BJ (cell line): ENCODE measurements around the gene CABP7. TPM values are rescaled to one million over a fixed set of nuclear protein-coding genes. Genes with fewer than 3 reads are reported as not detected.

Source experiments
- CTCF ChIA-PET: fragments of 350-600 bp; formaldehyde crosslinking; extraction: SDS; loops from one replicate; lab custom pipeline; 2021; ENCODE audit warnings: antibody characterized with exemption, inconsistent platforms; lab: Yijun Ruan, JAX
- POLR2A ChIA-PET: fragments of 300-600 bp; sonication (Branson Sonifier 250); formaldehyde crosslinking; extraction: SDS; loops from one replicate; lab custom pipeline; 2021; ENCODE audit warnings: antibody characterized with exemption; lab: Charles Lee
- DNase-seq: peaks from one replicate; pipeline ENCODE4 v3.0.0-alpha.2; 2011; ENCODE audit warnings: low read depth
- H3K27me3 ChIP-seq: 2 replicates; pipeline ENCODE4 v1.6.0; 2011; ENCODE audit warnings: low read length; ENCODE audit not compliant: control insufficient read depth, insufficient read depth
- H3K36me3 ChIP-seq: 2 replicates; pipeline ENCODE4 v1.5.1; 2011; ENCODE audit warnings: low read length; ENCODE audit not compliant: control insufficient read depth, insufficient read depth
- H3K4me3 ChIP-seq: 2 replicates; pipeline ENCODE4 v1.5.1; 2011; ENCODE audit warnings: low read depth, mild to moderate bottlenecking, control low read depth, low read length
- polyA minus RNA-seq: library from RNA; depleted of rRNA, polyadenylated mRNA; stranded (reverse); fragments of >200 nt; gene quantifications from 2 replicates; pipeline ENCODE4 v1.2.3, GENCODE V29; 2011; rRNA and poly(A)+ RNA removed
- polyA plus RNA-seq: library from polyadenylated mRNA; depleted of rRNA; stranded (reverse); fragments of >200 nt; gene quantifications from 2 replicates; pipeline ENCODE4 v1.2.3, GENCODE V29; 2011; rRNA removed
- TF ChIP-seq, protein P1 (sequence below): IDR thresholded peaks from 2 replicates; pipeline ENCODE4 v1.5.1; 2011; ENCODE audit warnings: low read depth, mild to moderate bottlenecking, control low read depth, inconsistent platforms, low read length, moderate library complexity; ENCODE audit not compliant: insufficient read depth

CABP7 gene
- 0.02 TPM in 1 of 2 replicates, not detected in the other for polyA plus RNA-seq
- polyA minus RNA-seq = not detected in 2 replicates

DNA sequence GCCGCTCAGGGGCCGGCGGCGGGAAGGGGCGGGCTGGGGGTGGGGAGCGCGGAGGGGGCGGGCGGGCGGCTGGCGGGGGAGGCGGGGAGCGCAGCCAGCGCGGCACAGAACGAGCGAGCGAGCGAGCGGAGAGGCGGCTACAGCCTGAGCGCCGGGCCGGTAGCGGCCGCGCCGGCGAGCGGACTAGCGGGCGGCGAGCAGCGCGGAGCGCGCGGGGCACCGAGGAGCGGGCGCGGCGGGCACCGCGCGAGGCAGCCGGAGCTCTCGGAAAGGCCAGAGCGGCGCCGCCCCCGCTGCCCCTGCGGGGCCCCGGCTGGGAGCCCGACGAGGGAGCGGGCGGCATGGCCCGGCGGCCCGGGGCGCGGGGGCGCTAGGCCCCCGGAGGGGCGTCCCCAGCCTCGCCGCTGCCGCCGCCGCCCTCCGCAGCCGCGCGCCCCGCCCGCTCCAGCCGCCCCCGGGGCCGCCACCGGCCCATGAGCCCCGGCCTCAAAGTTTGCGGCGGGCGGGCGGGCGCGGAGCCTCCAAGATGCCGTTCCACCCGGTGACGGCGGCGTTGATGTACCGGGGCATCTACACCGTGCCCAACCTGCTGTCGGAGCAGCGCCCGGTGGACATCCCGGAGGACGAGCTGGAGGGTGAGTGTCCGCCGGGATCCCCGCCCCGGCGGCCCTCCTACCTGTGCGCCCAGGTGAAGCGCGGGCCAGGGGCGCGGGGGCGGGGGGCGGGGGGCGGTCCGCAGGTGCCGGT lies at the start of gene CABP7:
TSS of gene CABP7 (plus strand) at position 105 of the 747 bp plus-strand sequence. CDS start at position 527, 422 bp downstream.
- CTCF ChIA-PET = no interaction called here
- TF ChIP-seq, protein P1, sequence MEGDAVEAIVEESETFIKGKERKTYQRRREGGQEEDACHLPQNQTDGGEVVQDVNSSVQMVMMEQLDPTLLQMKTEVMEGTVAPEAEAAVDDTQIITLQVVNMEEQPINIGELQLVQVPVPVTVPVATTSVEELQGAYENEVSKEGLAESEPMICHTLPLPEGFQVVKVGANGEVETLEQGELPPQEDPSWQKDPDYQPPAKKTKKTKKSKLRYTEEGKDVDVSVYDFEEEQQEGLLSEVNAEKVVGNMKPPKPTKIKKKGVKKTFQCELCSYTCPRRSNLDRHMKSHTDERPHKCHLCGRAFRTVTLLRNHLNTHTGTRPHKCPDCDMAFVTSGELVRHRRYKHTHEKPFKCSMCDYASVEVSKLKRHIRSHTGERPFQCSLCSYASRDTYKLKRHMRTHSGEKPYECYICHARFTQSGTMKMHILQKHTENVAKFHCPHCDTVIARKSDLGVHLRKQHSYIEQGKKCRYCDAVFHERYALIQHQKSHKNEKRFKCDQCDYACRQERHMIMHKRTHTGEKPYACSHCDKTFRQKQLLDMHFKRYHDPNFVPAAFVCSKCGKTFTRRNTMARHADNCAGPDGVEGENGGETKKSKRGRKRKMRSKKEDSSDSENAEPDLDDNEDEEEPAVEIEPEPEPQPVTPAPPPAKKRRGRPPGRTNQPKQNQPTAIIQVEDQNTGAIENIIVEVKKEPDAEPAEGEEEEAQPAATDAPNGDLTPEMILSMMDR = no peak
- H3K27me3 ChIP-seq = peaks cover 37% of the 10 kb centered on the region
- H3K4me3 ChIP-seq = no peak within 1 kb of the TSS
- no peak for DNase-seq
- POLR2A ChIA-PET = no interaction called here
- no peaks in the 10 kb centered on the region for H3K36me3 ChIP-seq

DNA sequence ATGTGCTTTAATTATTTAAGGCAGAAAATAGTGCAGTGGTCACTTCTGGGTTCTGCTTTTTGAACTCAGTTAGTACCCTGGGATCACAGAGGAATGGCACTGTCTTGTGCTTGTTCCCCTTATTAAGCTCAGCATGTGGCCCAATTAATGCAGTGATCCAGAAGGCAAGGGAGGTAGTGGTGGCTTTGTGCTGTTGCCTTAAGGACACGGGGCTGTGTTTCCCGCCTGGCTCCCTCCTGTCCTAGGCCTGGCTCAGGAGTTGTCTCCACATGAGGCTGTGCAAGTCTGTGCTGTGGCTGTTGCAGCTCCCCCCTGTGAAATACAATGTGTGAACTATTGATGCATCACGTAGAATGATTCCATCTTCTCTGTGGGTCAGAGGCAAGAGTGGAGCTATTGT lies 49.2 kb upstream of the CABP7 start:
- CTCF ChIA-PET = interaction anchor here (0.8 to 2.0 kb wide), 5 partner anchors 19 to 418 kb away, joined by 3 to 5 read pairs (median 4); no protein-coding TSS in a partner anchor
- peaks cover 29% of the 10 kb centered on the region for H3K36me3 ChIP-seq
- POLR2A ChIA-PET = no interaction called here
- no peak overlapping the region for H3K4me3 ChIP-seq
- no peaks in the 10 kb centered on the region for H3K27me3 ChIP-seq
- no peak for DNase-seq
- TF ChIP-seq, protein P1 = no peak

DNA sequence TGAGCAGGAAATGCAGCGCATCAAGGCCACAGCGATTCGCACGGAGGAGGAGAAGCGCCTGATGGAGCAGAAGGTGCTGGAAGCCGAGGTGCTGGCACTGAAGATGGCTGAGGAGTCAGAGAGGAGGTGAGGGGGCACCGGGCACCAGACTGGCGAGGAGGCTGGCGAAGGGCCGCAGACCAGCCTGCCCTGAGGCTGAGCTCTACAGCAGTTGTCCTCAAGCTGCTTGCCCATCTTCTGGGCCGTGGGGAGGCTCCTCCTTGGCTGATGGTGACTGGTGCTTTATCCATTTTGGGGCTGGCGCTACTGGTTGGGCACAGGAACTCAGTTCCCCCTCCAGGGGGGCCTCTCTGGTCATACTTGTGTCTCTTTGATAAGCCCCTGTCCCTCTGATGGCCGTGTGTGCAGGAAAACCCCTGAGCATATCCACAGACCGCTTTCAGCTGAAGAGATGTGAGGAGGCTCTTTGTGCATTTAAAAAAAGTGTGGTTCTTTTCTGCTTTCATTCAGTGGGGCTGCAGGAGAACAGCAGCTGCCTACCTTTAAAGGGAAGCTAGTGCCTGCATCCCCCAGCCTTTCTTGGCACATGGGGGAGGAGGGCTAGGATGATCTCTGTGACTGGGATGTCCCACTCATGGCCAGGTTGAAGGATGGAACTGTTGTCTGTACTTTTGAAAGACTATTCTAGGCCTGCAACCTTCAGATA lies 46.3 kb upstream of the CABP7 start:
- H3K27me3 ChIP-seq = no peaks in the 10 kb centered on the region
- DNase-seq = no peak
- H3K4me3 ChIP-seq = no peak overlapping the region
- TF ChIP-seq, protein P1 = no peak
- peaks cover 37% of the 10 kb centered on the region for H3K36me3 ChIP-seq
- ChIA-PET CTCF (no interaction called here), POLR2A (no interaction called here)

DNA sequence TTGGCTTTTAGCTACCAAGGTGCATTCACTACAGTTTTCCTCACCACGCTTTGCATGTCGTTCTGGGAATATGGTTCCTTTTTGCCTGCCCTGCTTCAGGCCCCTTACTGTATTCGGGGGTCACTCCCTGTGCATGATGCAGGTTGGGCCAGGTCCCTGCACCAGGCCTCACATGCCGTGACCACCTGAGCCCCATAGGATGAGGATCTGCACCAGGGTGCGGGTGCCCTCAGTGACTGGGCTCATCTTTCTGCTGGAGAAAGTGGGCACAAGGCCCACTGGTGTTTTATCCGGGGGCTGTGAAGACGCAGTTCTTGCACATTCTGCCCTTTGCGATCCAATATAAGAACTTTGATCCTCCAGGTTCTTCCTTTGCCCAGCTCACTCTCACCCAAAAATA lies 45.7 kb upstream of the CABP7 start:
- TF ChIP-seq, protein P1 = no peak
- POLR2A ChIA-PET = no interaction called here
- no peak for DNase-seq
- peaks cover 37% of the 10 kb centered on the region for H3K36me3 ChIP-seq
- CTCF ChIA-PET = no interaction called here
- H3K4me3 ChIP-seq = no peak overlapping the region
- no peaks in the 10 kb centered on the region for H3K27me3 ChIP-seq

DNA sequence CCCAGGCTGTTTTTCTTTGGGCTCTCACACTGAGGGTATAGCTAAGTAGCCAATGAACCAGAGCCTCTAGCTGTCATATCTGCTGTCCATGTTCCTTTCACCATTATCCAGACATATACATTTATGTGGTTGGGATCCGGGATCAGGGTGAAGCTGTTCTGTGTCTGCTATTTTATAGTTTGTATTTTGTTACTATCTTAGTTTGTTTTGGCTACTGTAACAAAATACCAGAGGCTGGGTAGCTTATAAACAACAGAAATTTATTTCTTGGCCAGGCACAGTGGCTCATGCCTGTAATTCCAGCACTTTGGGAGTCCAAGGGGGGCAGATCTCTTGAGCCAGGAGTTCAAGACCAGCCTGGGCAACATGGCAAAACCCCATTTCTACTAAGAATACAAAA lies 40.5 kb upstream of the CABP7 start:
- Histone ChIP-seq H3K36me3 (peaks cover 28% of the 10 kb centered on the region), H3K4me3 (no peak overlapping the region), H3K27me3 (no peaks in the 10 kb centered on the region)
- DNase-seq = no peak
- ChIA-PET POLR2A (no interaction called here), CTCF (interaction anchor here (1.3 to 2.4 kb wide), 4 partner anchors 10 to 410 kb away, joined by 3 to 10 read pairs (median 8); no protein-coding TSS in a partner anchor)
- TF ChIP-seq, protein P1 = no peak
